GM12872 (cell line): ENCODE results near the gene GPR107.

Source experiments
- CTCF ChIP-seq: IDR thresholded peaks from 3 replicates; pipeline ENCODE4 v1.5.1; 2011; ENCODE audit warnings: low read depth, mild to moderate bottlenecking, low read length, moderate library complexity; ENCODE audit not compliant: insufficient read depth

The GPR107 gene

GRCh38 chr9:130017076-130017475 is 36.6 kb upstream of the GPR107 start:
- TF ChIP-seq CTCF = no peak

GRCh38 chr9:130018265-130018664 is 35.4 kb upstream of the GPR107 start:
- TF ChIP-seq CTCF = no peak

- TF ChIP-seq CTCF = no peak
These were observed 33.1 kb upstream of the GPR107 start for GRCh38 chr9:130020618-130021017.

GRCh38 chr9:130021123-130021522 is 32.6 kb upstream of the GPR107 start:
- TF ChIP-seq CTCF = no peak

GRCh38 chr9:130022566-130023143 is 31.1 kb upstream of the GPR107 start:
- no peak for TF ChIP-seq CTCF

GRCh38 chr9:130023144-130023787 is 30.4 kb upstream of the GPR107 start:
- TF ChIP-seq CTCF = no peak

GRCh38 chr9:130023994-130024596 is 29.6 kb upstream of the GPR107 start:
- TF ChIP-seq CTCF = no peak
